Uterine smooth muscle cell (primary cell): ENCODE results near the gene NHLRC2. TPM values are rescaled to one million over a fixed set of nuclear protein-coding genes. Genes with fewer than 3 reads are reported as not detected.

ENCODE experiments used
- total RNA-seq: library from RNA; depleted of rRNA; stranded (reverse); fragments of >200 nt; gene quantifications from 2 replicates; pipeline ENCODE4 v1.2.3, GENCODE V29; 2014

NHLRC2 gene, protein sequence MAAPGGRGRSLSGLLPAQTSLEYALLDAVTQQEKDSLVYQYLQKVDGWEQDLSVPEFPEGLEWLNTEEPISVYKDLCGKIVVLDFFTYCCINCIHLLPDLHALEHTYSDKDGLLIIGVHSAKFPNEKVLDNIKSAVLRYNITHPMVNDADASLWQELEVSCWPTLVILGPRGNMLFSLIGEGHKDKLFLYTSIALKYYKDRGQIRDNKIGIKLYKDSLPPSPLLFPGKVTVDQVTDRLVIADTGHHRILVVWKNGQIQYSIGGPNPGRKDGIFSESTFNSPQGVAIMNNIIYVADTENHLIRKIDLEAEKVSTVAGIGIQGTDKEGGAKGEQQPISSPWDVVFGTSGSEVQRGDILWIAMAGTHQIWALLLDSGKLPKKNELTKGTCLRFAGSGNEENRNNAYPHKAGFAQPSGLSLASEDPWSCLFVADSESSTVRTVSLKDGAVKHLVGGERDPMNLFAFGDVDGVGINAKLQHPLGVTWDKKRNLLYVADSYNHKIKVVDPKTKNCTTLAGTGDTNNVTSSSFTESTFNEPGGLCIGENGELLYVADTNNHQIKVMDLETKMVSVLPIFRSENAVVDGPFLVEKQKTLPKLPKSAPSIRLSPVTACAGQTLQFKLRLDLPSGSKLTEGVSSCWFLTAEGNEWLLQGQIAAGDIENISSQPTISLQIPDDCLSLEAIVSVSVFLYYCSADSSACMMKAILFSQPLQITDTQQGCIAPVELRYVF
- total RNA-seq, result 18.6 and 23.9 TPM in 2 replicates

GRCh38 chr10:113854013-113854760, at the start of gene NHLRC2, which contains the start of gene DCLRE1A:
Gene NHLRC2, plus strand, starts transcription at chr10:113854661. Its CDS starts 212 bp downstream, at chr10:113854873.
Gene DCLRE1A, minus strand, starts transcription at chr10:113854082. Its CDS starts 900 bp downstream, at chr10:113853182.

Other genes with a start within 250 kb of the NHLRC2 start
- not detected in 2 replicates for gene NRAP, start 190.6 kb upstream of the NHLRC2 start, total RNA-seq
- gene CASP7, start 174.7 kb upstream of the NHLRC2 start, total RNA-seq, result 18.0 and 28.9 TPM in 2 replicates
- not detected in 2 replicates for gene PLEKHS1, start 103.0 kb upstream of the NHLRC2 start, total RNA-seq
- 9.1 and 13.1 TPM in 2 replicates for gene DCLRE1A, start 579 bp upstream of the NHLRC2 start, total RNA-seq
- not detected in 2 replicates for gene ADRB1, start 189.2 kb downstream of the NHLRC2 start, total RNA-seq